HUDEP-2 (cell line): ENCODE data around the gene AIFM1.

Experiments used
- DNase-seq, 76 experiments: peaks; one replicate each; lab custom pipeline; 2025; ENCODE audit not compliant: unreplicated experiment in 76 of 76; lab: John Stamatoyannopoulos, UW

AIFM1 gene

GRCh38 chrX:130165703-130166502, at the start of gene AIFM1:
Gene AIFM1 (minus strand): TSS chrX:130165841. CDS start chrX:130165656, 185 bp downstream.
- DNase-seq: peak; percentile 1 to 90 (median 78)

GRCh38 chrX:130213376-130213775, 47.7 kb upstream of the AIFM1 start:
- no peak for DNase-seq

- DNase-seq: no peak
Observed at GRCh38 chrX:130212371-130212770, 46.7 kb upstream of the AIFM1 start.

GRCh38 chrX:130211415-130212186, 46.0 kb upstream of the AIFM1 start:
- no peak for DNase-seq

- no peak for DNase-seq
Observed at GRCh38 chrX:130204647-130205046, 39.0 kb upstream of the AIFM1 start.

- DNase-seq: no peak
Observed at GRCh38 chrX:130197464-130197863, 31.8 kb upstream of the AIFM1 start.

- no peak for DNase-seq
Observed at GRCh38 chrX:130196466-130196865, 30.8 kb upstream of the AIFM1 start.

- no peak for DNase-seq
Observed at GRCh38 chrX:130190801-130191200, 25.2 kb upstream of the AIFM1 start.

- DNase-seq: no peak
Observed at GRCh38 chrX:130186651-130187050, 21.0 kb upstream of the AIFM1 start.

- DNase-seq: no peak
Observed at GRCh38 chrX:130184857-130185256, 19.2 kb upstream of the AIFM1 start.

GRCh38 chrX:130184168-130184567, 18.5 kb upstream of the AIFM1 start:
- DNase-seq: no peak

GRCh38 chrX:130179579-130180215, 14.1 kb upstream of the AIFM1 start:
- DNase-seq: peak in 71 of 76 experiments; percentile 1 to 88 (median 56)

GRCh38 chrX:130179170-130179569, 13.5 kb upstream of the AIFM1 start:
- DNase-seq: no peak

GRCh38 chrX:130176942-130177341, 11.3 kb upstream of the AIFM1 start:
- DNase-seq: no peak

GRCh38 chrX:130176354-130176776, 10.7 kb upstream of the AIFM1 start:
- DNase-seq: no peak

GRCh38 chrX:130174937-130175336, 9.3 kb upstream of the AIFM1 start:
- no peak for DNase-seq

GRCh38 chrX:130174045-130174704, 8.5 kb upstream of the AIFM1 start:
- peak in 52 of 76 experiments; percentile 0 to 38 (median 7) for DNase-seq

- peak in 10 of 76 experiments; percentile 3 to 50 (median 12) for DNase-seq
Observed at GRCh38 chrX:130173190-130173895, 7.7 kb upstream of the AIFM1 start.

GRCh38 chrX:130172127-130172845, 6.6 kb upstream of the AIFM1 start:
- no peak for DNase-seq
